GM21390 (cell line): Measurements from ENCODE around the gene MNAT1.
"Not testable (repeated sequence)": the region's sequence is repeated elsewhere in the genome, so short reads cannot be mapped to it uniquely, and the experiment has no call there.

Experiments used
- ATAC-seq: cut with Tn5 transposase; IDR thresholded peaks from one replicate; pipeline ENCODE4 v1.9.1; 2021; ENCODE audit not compliant: unreplicated experiment

Gene MNAT1

GRCh38 chr14:60734465-60735242 lies at the start of gene MNAT1:
MNAT1 (plus strand) TSS chr14:60734761; CDS start chr14:60734863, 102 bp downstream.
- ATAC-seq, result peak; percentile 96

DNA sequence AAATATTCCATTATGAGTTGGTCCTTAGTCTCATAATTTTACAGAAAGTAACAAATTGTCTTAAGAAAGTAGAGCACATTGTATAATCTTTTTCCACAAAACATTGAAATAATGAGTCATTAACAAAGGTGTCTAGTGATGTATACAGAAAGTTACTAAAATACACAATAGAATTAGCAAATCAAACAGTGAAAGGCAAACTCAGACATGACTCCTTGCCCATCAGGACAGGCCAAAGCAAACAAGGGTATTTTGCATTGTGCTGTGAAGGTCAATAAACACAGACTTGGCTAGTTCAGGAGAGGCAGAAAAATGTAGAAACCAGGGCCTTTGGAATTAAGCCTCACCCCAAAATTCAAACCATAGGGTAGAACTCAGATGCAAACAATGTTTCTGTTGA lies 47.7 kb upstream of the MNAT1 start:
- ATAC-seq, result no peak

- ATAC-seq, result no peak
Measured at GRCh38 chr14:60691383-60692113, 43.0 kb upstream of the MNAT1 start.

DNA sequence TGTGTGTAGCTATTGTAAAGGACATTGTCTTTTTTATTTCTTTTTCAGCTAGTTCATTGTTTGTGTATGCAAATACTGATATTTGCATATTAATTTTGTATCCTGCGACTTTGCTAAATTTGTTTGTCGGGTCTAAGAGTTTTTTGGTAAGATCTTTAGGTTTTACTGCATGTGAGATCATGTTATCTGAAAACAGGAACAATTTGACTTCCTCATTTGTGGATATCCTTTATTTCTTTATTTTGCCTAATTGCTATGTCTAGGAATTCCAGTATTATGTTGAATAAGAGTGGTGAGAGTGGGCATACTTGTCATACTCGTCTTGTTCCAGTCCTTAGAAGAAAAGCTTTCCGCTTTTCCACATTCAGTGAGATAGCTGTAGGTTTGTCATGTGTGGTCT lies 39.2 kb upstream of the MNAT1 start:
- no peak for ATAC-seq

DNA sequence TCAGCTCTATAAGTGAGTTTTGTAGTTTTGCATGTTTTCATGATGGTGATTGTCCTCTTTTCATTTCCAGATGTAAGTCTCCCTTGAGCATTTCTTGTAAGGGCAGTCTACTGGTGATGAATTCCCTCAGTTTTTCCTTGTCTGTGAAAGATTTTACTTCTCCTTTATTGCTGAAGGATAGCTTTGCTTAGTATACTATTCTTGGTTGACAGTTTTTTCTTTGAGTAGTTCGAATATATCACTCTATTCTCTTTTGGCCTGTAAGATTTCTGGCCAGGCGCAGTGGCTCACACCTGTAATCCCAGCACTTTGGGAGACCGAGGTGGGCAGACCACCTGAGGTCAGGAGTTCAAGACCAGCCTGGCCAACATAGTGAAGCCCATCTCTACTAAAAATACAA lies 34.0 kb upstream of the MNAT1 start:
- no peak for ATAC-seq

DNA sequence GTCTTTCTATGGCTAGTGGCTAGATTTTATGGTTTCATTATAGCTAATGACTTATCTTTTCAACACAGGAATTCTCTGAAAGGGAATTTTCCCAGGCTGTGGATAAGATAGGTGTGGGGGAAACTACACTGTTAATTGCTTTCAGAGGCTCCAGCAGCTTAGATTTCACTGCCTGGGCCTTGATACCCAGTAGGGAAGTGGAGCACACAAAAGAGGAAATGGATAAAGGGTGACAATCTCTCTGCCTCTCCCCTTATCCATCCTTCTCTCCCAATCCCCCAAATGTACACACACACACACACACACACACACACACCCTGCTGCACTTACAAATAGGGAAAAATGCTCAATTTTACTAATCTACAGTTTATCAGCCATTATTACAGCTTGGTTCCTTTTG lies 29.5 kb upstream of the MNAT1 start:
- ATAC-seq, result no peak

DNA sequence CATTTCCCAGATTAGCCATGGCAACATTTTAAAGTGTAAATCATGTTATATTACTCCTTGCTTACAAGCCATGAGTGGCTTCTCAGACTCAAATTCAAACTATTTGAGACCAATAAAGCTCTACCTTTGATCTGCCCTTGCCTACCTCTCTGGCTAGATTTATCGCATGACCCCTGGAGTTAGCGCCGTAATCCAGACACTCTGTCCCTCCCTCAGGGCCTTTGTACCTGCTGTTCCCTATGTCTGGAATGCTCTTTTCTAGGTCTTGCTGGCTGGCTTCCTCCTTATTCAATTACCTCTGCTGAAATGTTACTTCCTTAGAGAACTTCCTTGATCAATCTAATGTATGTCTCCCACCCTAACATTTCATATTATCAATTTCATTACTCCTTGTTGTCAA lies 26.7 kb upstream of the MNAT1 start:
- no peak for ATAC-seq

- no peak for ATAC-seq
Measured at GRCh38 chr14:60710494-60710893, 24.1 kb upstream of the MNAT1 start.

DNA sequence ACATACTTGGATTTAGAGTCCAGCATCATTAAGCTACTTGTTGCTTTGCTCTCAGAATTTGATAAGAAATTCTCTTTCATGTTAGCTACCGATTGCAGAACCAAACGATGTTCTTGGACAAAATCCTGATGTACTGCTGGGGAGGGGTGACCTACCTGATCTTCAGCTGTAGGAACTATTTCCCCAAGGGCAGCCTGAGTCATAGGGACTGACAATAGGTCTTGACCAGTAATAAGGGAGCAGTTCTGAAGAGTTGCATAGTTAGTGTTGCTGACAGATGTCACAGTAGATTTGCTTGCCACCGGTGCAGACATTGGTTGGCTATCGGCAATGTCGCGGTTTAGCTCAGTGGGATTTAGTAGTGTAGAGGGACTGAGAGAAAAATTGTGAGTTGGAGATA lies 21.0 kb upstream of the MNAT1 start:
- no peak for ATAC-seq

GRCh38 chr14:60720391-60720790 lies 14.2 kb upstream of the MNAT1 start:
- ATAC-seq, result no peak

- no peak for ATAC-seq
Measured at GRCh38 chr14:60720962-60721325, 13.6 kb upstream of the MNAT1 start.

DNA sequence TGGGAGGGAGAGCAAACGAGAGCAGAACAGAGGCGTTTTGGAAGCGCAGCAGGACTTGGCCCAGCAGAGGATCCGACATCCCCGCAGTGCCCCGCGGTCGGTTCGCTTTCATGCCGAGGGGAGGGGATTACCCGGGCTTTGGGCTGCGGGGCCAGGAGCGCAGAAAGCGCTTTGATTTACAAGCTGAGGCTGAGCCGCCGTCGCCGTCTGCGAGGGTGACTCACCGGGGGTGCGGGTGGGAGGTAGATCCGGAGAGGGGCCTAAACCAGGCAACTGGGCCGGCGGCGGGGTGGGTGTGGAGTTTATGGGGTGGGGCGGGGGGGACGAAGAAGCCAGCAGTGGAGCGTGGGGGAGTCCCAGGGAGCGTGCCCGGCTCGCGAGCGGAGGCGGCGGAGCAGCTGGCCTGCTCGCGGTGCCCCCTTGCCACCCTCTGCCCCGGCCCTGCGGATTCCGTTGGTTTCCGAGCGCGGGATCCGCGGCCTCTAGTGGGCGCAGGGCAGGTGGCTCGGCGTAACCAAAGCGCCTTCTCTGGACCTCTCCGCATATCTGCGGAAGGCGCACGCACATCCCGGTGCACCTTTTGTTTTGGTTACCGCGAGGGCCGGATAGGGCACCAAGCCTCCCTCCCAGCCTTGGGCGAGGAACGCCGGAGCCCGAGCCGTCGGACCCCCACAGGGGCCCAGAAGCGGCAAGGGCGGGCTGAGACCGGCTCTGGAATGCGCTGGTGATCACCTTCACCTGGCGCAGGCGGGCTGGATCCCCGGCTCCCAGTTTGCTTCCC lies 13.0 kb upstream of the MNAT1 start:
- ATAC-seq, result no peak

DNA sequence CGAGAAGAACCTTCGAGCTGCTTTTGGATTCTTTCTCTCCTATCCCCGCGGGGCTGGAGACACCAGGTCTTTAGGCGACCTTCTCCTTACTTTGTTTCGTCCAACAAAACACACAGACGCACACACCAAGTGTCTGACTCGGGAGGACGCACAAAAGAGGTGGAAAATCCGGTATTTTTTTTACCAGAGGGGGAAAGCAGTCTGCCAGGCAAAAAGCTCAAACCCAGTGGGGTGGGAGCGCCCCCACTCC lies 12.5 kb upstream of the MNAT1 start:
- no peak for ATAC-seq

- no peak for ATAC-seq
Measured at GRCh38 chr14:60722357-60723115, 12.0 kb upstream of the MNAT1 start.

DNA sequence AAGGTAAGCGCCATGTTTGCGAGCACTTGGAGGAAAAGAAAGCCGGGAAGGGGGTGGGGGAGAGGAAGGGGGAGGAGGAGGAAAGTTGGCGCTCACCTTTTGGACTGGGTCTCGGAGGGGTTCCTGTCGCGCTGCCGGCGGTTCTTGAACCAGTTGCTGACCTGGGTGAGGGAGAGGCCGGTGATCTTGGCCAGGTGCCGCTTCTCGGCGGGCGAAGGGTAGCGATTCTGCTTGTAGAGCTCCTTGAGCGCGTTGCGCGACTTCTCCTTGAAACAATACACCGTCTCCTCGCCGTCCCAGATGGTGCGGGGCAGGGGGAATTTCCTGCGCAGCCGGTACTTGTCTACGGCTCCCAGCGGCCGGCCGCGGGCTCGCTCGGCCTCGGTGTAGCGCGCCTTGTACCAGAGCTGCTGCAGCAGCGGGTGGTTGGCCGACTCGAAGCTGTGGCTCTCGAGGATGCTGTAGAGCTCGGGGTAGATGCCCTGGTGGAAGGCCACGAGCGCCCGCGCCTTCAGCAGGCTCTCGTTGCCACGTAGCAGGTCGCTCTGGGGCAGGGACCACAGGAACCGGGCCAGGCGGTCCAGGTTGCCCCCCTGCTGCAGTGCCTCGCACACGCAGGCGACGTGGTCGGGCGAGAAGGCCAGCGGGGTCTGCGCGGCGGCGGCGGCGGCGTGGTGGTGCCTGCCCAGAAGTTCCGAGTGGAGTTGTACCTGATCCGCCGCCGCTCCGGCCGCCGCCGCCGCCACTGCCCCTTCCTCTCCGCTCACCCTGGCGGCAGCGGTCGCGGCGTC lies 11.2 kb upstream of the MNAT1 start:
- peak; percentile 46 for ATAC-seq

- ATAC-seq, result peak; percentile 42
Measured at GRCh38 chr14:60723907-60724618, 10.5 kb upstream of the MNAT1 start, which contains the start of gene SIX4. SIX4 (minus strand) TSS chr14:60724351; CDS start chr14:60724074, 277 bp downstream.

- ATAC-seq, result not testable (repeated sequence)
Measured at GRCh38 chr14:60731291-60731690, 3.3 kb upstream of the MNAT1 start.

- no peak for ATAC-seq
Measured at GRCh38 chr14:60732840-60733483, 1.6 kb upstream of the MNAT1 start.

GRCh38 chr14:60735416-60735815 lies 855 bp downstream of the MNAT1 start:
- no peak for ATAC-seq
